ENCODE data around the gene TOMM20L.

GRCh38 chr14:58430156-58430555 is 34.4 kb downstream of the TOMM20L start:
- TF ChIP-seq CTCF (IDR thresholded peaks at IDR 0.05) (no peak), POLR2A (IDR thresholded peaks at IDR 0.05) (no peak)
